ENCODE results near the gene DDX28. TPM values are rescaled to one million over a fixed set of nuclear protein-coding genes. Genes with fewer than 3 reads are reported as not detected.

The DDX28 gene
- polyA plus RNA-seq, 2 of the 4 experiments (the other 2 are of a cell fraction): 14.0 to 14.9 TPM

DNA sequence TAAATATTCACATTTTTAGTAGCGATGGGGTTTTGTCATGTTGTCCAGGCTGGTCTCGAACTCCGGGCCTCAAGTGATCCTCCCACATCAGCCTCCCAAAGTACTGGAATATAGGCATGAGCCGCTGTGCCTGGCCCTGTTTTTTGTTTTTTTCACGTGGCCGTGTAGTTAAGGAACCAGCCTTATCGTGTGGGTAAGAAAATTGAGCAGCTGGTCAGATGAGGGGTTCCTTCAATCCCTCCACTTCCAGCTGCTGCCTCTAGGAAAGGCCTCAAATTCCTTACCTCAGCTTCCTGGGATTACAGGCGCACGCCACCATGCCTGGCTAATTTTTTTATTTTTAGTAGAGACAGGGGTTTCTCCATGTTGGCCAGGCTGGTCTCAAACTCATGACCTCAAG is 17.8 kb downstream of the DDX28 start:
- H3K4me1 ChIP-seq: no peaks in the 10 kb centered on the region
- DNase-seq (ENCODE audit: low read depth in 1 of 2, low spot score in 1 of 2): no peak
- FAIRE-seq: no peak
- H3K27ac ChIP-seq: no peak overlapping the region
- ATAC-seq: no peak
- H3K4me3 ChIP-seq: no peak overlapping the region
- 80% methylated on average over 9 of the region's 9 CpGs for WGBS (ENCODE audit: missing lambda C conversion rate)
- CTCF ChIA-PET: interaction anchor here (0.8 to 2.0 kb wide), 5 partner anchors 11 to 524 kb away, joined by 3 to 6 read pairs (median 5); partner anchors contain the start of gene ATP6V0D1
- POLR2A ChIA-PET: no interaction called here
- TF ChIP-seq MAZ (IDR thresholded peaks at IDR 0.05; ENCODE audit: borderline replicate concordance, low read depth, low read length) (no peak), CEBPB (IDR thresholded peaks at IDR 0.05) (no peak), NR3C1 (IDR thresholded peaks at IDR 0.05) (no peak), KDM5A (IDR thresholded peaks at IDR 0.05) (no peak), RCOR1 (IDR thresholded peaks at IDR 0.05; ENCODE audit: low read depth, low read length) (no peak), SREBF2 (IDR thresholded peaks at IDR 0.05) (no peak), JUNB (IDR thresholded peaks at IDR 0.05) (no peak)
- TF ChIP-seq, protein P1, sequence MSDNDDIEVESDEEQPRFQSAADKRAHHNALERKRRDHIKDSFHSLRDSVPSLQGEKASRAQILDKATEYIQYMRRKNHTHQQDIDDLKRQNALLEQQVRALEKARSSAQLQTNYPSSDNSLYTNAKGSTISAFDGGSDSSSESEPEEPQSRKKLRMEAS (IDR thresholded peaks at IDR 0.05): no peak
- TF ChIP-seq, protein P2, sequence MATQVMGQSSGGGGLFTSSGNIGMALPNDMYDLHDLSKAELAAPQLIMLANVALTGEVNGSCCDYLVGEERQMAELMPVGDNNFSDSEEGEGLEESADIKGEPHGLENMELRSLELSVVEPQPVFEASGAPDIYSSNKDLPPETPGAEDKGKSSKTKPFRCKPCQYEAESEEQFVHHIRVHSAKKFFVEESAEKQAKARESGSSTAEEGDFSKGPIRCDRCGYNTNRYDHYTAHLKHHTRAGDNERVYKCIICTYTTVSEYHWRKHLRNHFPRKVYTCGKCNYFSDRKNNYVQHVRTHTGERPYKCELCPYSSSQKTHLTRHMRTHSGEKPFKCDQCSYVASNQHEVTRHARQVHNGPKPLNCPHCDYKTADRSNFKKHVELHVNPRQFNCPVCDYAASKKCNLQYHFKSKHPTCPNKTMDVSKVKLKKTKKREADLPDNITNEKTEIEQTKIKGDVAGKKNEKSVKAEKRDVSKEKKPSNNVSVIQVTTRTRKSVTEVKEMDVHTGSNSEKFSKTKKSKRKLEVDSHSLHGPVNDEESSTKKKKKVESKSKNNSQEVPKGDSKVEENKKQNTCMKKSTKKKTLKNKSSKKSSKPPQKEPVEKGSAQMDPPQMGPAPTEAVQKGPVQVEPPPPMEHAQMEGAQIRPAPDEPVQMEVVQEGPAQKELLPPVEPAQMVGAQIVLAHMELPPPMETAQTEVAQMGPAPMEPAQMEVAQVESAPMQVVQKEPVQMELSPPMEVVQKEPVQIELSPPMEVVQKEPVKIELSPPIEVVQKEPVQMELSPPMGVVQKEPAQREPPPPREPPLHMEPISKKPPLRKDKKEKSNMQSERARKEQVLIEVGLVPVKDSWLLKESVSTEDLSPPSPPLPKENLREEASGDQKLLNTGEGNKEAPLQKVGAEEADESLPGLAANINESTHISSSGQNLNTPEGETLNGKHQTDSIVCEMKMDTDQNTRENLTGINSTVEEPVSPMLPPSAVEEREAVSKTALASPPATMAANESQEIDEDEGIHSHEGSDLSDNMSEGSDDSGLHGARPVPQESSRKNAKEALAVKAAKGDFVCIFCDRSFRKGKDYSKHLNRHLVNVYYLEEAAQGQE (IDR thresholded peaks at IDR 0.05): no peak
- TF ChIP-seq, protein P3, sequence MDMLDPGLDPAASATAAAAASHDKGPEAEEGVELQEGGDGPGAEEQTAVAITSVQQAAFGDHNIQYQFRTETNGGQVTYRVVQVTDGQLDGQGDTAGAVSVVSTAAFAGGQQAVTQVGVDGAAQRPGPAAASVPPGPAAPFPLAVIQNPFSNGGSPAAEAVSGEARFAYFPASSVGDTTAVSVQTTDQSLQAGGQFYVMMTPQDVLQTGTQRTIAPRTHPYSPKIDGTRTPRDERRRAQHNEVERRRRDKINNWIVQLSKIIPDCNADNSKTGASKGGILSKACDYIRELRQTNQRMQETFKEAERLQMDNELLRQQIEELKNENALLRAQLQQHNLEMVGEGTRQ (IDR thresholded peaks at IDR 0.05): no peak
- no peaks in the 10 kb centered on the region for H3K9me3 ChIP-seq
- no peak overlapping the region for H3K4me2 ChIP-seq

DNA sequence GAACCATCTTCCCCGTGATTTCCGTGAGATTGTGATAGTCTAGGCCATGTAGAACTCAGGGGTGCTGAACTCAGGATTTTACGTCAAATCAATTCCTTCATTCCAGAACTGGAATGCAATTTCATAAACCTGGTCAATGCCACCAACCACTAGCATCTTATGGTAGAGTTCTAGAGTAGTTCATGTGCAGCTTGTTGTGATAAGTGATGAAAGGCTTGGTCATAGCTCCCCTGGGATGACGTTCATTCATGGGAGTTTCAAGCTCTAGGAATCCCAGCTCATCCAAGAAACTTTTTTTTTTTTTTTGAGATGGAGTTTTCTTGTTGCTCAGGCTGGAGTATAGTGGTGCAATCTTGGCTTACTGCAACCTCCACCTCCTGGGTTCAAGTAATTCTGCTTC is 20.0 kb downstream of the DDX28 start:
- Histone ChIP-seq H3K4me3 (no peak overlapping the region), H3K9me3 (no peaks in the 10 kb centered on the region), H3K4me1 (no peaks in the 10 kb centered on the region), H3K27ac (no peak overlapping the region), H3K4me2 (no peak overlapping the region)
- 67% methylated on average over 4 of the region's 4 CpGs for WGBS (ENCODE audit: missing lambda C conversion rate)
- DNase-seq (ENCODE audit: low read depth in 1 of 2, low spot score in 1 of 2) (no peak), FAIRE-seq (no peak), ATAC-seq (no peak)
- no peak for TF ChIP-seq BHLHE40 (IDR thresholded peaks at IDR 0.05; ENCODE audit: low read depth, low read length)
- no peak for TF ChIP-seq CBX2 (IDR thresholded peaks at IDR 0.05; ENCODE audit: borderline replicate concordance, low read depth)
- TF ChIP-seq, protein P1 (IDR thresholded peaks at IDR 0.05): no peak
- no peak for TF ChIP-seq HOXB5 (CRISPR knock-in tag; IDR thresholded peaks at IDR 0.05)
- no peak for TF ChIP-seq ZSCAN20 (CRISPR knock-in tag; IDR thresholded peaks at IDR 0.05)
- no peak for TF ChIP-seq EHMT2 (IDR thresholded peaks at IDR 0.05; ENCODE audit: low read depth)
- TF ChIP-seq, protein P4, sequence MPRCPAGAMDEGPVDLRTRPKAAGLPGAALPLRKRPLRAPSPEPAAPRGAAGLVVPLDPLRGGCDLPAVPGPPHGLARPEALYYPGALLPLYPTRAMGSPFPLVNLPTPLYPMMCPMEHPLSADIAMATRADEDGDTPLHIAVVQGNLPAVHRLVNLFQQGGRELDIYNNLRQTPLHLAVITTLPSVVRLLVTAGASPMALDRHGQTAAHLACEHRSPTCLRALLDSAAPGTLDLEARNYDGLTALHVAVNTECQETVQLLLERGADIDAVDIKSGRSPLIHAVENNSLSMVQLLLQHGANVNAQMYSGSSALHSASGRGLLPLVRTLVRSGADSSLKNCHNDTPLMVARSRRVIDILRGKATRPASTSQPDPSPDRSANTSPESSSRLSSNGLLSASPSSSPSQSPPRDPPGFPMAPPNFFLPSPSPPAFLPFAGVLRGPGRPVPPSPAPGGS (IDR thresholded peaks at IDR 0.05): no peak
- no peak for TF ChIP-seq ZC3H11A (IDR thresholded peaks at IDR 0.05)
- TF ChIP-seq FOSB (CRISPR knock-in tag; IDR thresholded peaks at IDR 0.05): no peak
- no peak for TF ChIP-seq RFX5 (IDR thresholded peaks at IDR 0.05)
- TF ChIP-seq JUN (IDR thresholded peaks at IDR 0.05): no peak
- no peak for TF ChIP-seq EHF (CRISPR knock-in tag; IDR thresholded peaks at IDR 0.05)
- TF ChIP-seq, protein P5, sequence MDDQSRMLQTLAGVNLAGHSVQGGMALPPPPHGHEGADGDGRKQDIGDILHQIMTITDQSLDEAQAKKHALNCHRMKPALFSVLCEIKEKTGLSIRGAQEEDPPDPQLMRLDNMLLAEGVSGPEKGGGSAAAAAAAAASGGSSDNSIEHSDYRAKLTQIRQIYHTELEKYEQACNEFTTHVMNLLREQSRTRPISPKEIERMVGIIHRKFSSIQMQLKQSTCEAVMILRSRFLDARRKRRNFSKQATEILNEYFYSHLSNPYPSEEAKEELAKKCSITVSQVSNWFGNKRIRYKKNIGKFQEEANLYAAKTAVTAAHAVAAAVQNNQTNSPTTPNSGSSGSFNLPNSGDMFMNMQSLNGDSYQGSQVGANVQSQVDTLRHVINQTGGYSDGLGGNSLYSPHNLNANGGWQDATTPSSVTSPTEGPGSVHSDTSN (IDR thresholded peaks at IDR 0.05): no peak
- TF ChIP-seq TFCP2L1 (CRISPR knock-in tag; IDR thresholded peaks at IDR 0.05): no peak
- ChIA-PET POLR2A (interaction anchor here (2.0 kb wide), 1 partner anchor 19 kb away, joined by 6 read pairs; the partner anchor contains the start of genes DDX28 and DUS2), CTCF (interaction anchor here (0.6 to 2.3 kb wide), 5 partner anchors 9 to 1688 kb away, joined by 3 to 7 read pairs (median 4); no protein-coding TSS in a partner anchor)
